Measurements from ENCODE around the gene PTGER2.

Gene PTGER2

DNA sequence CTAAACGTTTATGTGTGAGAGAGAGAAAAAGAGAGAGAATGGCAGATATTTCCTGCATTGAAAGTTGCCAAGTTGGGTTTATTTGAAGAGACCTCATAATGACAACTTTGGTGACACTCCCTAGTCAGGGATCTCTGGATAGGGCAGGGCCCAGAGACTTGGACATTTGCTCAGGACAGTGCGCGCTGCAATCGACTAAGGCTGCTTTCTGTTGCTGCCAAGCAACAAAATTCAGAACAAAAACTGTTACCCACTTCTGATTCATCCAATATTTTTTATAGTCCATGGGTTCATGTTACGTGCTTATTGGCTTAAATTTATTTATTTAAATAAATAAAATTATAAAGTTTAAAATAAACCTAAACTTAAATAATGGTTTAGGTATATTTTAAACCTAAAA, 34.2 kb downstream of the PTGER2 start:
- H3K4me3 ChIP-seq (ENCODE audit: low read depth, low read length) = no peak overlapping the region
- TF ChIP-seq, protein P1, sequence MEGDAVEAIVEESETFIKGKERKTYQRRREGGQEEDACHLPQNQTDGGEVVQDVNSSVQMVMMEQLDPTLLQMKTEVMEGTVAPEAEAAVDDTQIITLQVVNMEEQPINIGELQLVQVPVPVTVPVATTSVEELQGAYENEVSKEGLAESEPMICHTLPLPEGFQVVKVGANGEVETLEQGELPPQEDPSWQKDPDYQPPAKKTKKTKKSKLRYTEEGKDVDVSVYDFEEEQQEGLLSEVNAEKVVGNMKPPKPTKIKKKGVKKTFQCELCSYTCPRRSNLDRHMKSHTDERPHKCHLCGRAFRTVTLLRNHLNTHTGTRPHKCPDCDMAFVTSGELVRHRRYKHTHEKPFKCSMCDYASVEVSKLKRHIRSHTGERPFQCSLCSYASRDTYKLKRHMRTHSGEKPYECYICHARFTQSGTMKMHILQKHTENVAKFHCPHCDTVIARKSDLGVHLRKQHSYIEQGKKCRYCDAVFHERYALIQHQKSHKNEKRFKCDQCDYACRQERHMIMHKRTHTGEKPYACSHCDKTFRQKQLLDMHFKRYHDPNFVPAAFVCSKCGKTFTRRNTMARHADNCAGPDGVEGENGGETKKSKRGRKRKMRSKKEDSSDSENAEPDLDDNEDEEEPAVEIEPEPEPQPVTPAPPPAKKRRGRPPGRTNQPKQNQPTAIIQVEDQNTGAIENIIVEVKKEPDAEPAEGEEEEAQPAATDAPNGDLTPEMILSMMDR (IDR thresholded peaks at IDR 0.05; ENCODE audit: borderline replicate concordance, insufficient read depth, low read depth, low read length) = no peak

DNA sequence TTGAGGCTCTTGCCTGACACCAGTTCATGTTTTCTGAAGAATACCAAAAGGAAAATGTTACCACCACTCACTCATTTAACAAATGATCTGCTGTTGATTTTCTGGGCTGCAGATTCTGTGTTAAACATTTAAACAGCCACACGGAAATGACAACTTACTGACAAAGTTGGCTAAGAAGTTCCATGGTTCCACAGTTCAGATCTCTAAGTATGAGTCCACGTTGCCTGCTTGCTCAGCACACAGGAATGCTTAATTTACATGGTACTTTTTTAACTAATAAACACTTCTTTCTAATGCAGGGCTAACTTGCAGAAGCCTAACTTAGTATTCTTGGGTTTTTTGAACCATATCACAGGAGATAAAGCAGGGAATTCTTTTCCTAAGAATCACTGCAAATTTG, 34.7 kb downstream of the PTGER2 start:
- TF ChIP-seq, protein P1 (IDR thresholded peaks at IDR 0.05; ENCODE audit: borderline replicate concordance, insufficient read depth, low read depth, low read length) = no peak
- H3K4me3 ChIP-seq (ENCODE audit: low read depth, low read length) = no peak overlapping the region

DNA sequence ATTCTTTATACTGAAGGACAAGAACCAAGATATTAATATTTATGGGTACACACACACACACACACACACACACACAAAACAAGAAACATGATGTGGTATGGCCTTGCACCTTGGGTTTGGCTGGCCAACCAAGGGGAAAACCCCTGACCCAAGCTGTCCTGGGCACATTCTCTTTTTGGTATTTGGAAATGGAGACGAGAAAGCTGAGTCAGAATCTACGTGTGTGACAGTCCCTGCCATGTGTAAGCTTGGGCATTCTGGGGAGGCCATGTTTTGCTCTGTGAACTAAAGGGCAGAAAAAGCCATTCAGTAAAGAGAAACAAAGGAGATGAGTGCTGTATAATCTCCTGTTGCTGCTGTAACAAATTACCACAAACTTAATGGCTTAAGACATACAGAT, 35.6 kb downstream of the PTGER2 start:
- TF ChIP-seq, protein P1 (IDR thresholded peaks at IDR 0.05; ENCODE audit: borderline replicate concordance, insufficient read depth, low read depth, low read length) = no peak
- no peak overlapping the region for H3K4me3 ChIP-seq (ENCODE audit: low read depth, low read length)

DNA sequence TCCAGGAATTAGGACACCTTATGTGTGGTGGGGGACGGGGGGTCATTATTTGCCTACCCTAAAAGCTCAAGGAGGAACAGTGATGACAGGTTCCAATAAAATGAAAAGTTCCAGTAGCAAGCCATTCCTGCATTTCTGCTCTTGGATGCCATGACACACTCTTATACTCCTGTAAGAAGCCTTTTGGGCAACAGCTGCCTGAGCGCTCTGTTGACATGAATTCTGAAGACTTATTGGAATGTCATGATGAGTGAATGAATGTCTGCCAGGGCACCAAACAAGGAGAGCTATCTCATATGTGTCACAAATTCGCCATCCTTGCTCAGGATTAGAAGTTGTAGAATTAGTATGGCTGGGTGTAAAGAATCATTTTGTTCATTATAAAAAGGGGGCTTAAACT, 36.3 kb downstream of the PTGER2 start:
- TF ChIP-seq, protein P1 (IDR thresholded peaks at IDR 0.05; ENCODE audit: borderline replicate concordance, insufficient read depth, low read depth, low read length) = no peak
- H3K4me3 ChIP-seq (ENCODE audit: low read depth, low read length) = no peak overlapping the region

DNA sequence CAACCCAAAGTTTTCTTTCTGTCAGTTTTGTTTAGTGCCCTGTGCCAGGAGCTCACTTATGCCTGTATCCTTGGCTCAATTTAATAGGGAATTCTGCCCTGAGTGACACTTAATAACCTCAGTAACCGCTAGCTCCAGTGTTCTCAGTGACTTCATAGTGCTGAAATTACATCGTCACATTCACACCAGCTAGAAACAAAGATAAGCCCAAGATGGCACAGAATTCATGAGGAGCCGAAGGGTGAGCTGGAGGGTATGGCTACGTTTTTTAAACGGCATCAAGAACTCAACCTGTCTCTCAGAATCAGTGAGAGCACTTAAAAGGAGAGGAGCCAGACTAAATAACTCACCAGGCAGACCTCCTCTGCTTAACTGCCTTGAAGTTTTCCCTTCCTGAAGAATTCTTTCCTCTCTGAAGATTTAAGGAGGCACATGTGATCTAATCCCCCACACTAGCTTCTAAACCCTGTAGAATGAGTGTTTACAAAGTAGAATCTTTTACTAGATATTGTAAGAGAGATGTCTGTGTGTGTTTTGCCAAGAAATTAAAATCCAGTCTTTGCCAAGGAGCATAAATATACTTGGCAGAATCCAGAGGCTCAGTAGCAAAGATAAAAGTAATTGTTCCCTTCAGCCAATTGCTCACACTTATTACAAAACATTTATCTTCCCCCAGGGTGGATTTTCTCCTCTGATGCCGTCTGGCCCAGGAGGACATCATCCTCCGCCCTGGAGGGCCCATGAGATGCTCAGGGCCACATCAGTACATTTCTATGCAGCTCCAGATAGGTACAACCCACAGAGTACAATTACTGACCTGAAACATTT, 37.3 kb downstream of the PTGER2 start:
- TF ChIP-seq, protein P1 (IDR thresholded peaks at IDR 0.05; ENCODE audit: borderline replicate concordance, insufficient read depth, low read depth, low read length) = no peak
- H3K4me3 ChIP-seq (ENCODE audit: low read depth, low read length) = no peak overlapping the region

DNA sequence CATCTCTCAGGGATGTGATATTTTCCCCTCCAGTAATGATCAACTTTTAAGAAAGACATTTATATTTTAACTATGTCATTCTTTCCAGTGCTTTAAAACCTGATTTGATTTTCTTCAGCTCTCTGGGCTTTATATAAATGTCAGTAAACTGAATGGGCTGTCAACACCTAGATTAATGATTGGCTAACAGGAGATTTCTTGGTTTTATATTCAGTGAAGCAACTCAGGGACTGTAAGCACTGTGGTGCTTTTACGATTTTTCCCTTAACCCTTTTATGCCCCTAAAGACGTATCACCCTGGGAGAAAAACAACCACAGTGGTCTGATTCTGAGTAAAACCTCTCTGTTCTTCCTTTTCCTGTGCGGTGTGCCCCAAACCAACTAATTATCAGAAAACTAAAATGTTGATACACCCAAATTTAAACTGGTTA, 38.0 kb downstream of the PTGER2 start:
- H3K4me3 ChIP-seq (ENCODE audit: low read depth, low read length) = no peak overlapping the region
- TF ChIP-seq, protein P1 (IDR thresholded peaks at IDR 0.05; ENCODE audit: borderline replicate concordance, insufficient read depth, low read depth, low read length) = no peak

DNA sequence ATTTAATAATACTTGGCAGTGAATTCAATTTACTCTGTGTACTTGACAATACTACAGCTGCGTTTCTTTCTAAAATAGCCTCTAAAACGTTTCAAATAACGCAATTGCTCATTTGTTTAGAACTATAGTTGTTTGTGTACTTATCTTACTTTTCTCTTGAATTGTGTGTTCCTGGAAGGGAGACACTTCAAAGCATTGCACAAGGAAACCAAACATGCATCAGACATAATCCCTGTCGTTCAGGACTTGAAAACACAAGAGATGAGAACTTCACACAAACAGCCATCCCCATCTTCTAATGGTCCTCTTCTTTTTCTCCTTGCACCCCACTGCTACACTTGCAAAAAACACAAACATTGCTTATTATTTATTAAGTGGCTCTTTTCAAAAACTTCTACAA, 38.5 kb downstream of the PTGER2 start:
- TF ChIP-seq, protein P1 (IDR thresholded peaks at IDR 0.05; ENCODE audit: borderline replicate concordance, insufficient read depth, low read depth, low read length) = no peak
- no peak overlapping the region for H3K4me3 ChIP-seq (ENCODE audit: low read depth, low read length)

All from GM12875 (cell line).